ENCODE results near the gene ATXN10.

Gene ATXN10

DNA sequence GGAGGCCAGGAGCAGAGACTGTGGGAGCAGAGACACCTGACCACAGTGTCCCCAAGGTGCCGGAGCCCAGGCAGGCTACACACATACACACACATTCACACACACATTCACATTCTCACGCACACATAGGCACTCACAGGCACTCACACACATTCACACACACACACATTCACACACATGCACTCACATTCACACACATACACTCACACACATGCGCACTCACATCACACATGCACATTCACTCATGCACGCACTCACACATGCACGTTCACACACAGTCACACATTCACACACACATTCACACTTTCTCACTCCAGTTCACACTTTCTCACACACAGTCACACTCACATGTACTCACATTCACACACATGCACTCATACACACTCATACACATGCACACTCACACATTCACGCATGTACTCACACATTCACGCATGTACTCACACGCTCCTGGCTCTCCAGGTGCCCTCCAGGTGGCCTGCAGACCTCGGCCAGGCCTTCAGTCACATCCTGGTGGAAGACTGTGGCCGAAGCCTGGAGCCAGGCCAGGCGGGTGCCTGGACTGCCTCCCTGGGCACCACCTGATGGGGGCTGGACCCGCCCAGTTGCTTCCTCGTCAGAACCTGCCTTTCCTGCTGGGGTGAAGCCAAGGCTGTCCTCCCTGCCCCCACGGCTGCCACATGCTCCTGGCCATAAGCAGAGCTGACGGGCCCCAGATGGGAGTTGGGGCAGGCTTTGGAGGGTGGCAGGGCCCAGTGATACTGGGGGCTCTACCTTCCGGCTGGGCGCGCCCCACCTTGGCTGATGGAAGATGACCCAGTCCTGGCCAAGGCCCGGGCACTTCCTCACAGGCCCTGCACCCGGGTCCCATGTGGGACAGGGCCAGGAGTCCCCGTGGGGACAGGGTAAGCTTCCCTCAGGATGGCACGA lies 215.8 kb downstream of the ATXN10 start:
- no peak overlapping the region for H3K9ac ChIP-seq (ENCODE audit: low read depth, low read length)
- H3K4me1 ChIP-seq (ENCODE audit: insufficient read depth, low read length) = no peaks in the 10 kb centered on the region
- no peaks in the 10 kb centered on the region for H3K9me3 ChIP-seq (ENCODE audit: control insufficient read depth, insufficient read depth, low read length)
- no peaks in the 10 kb centered on the region for H3K36me3 ChIP-seq (ENCODE audit: insufficient read depth, low read length)

DNA sequence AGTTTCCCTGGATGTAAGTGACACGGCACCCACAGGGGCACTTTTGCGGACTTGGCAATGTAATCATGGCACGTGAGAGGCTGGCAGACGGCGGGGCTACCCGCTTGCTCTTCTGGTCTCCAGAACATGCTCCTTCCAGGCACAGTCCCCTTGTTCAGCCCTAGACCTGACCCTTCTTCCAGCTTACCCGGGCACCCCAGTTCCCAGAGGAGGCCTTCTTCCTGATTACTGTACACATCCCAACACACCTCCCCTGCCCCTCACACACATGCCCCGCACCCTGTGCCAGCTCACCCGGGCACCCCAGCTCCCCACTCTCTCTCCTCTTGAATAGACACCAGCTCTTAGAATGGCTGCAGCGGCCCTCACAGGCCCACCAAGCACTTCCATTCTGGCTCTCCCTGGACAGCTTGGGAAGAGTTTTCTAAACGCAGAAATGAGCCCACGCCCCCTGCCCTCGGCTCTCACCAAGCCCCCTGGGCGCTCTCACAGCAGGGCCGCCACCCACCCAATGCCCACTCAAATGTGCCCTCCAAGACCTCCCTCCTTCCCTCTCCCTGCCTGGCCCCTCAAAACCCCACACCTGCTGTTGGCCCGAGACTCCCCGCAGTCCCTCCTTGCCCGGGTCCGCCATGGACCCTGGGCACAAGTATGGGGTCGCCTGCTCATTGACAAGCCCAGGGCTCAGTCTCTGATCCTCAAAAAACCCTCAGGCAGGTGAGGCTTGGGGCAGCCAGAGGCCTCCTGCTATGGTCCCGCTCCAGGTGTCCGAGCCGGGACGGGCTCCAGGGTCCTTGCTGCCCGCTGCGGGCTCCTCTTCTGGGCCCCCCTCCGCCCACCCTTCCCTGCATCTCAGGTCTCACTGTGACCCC lies 216.8 kb downstream of the ATXN10 start:
- no peak overlapping the region for H3K9ac ChIP-seq (ENCODE audit: low read depth, low read length)
- no peaks in the 10 kb centered on the region for H3K9me3 ChIP-seq (ENCODE audit: control insufficient read depth, insufficient read depth, low read length)
- no peaks in the 10 kb centered on the region for H3K36me3 ChIP-seq (ENCODE audit: insufficient read depth, low read length)
- no peaks in the 10 kb centered on the region for H3K4me1 ChIP-seq (ENCODE audit: insufficient read depth, low read length)

DNA sequence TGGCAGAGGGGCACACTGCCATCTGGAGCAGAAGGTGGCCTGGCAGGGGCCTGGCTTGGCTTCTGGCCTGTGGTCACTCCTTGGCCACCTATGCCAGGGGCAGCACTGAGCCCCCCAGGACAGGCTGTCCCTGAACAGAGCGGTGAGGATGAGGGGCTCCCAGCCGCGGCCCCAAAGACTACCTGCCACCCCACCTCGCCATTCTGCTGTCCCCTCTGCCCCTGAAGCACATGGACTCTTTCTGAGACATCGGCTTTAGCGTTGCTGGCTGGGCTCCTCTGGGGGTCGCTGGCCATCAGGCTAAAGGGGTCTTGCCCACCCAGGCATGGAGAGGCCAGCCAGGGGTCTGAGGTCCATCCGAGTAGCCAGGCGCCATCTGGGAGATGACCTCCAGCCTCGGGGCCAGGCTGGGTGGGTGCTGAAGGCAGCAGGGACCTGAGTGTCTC lies 217.5 kb downstream of the ATXN10 start:
- Histone ChIP-seq H3K9ac (ENCODE audit: low read depth, low read length) (no peak overlapping the region), H3K36me3 (ENCODE audit: insufficient read depth, low read length) (no peaks in the 10 kb centered on the region), H3K9me3 (ENCODE audit: control insufficient read depth, insufficient read depth, low read length) (no peaks in the 10 kb centered on the region), H3K4me1 (ENCODE audit: insufficient read depth, low read length) (no peaks in the 10 kb centered on the region)

DNA sequence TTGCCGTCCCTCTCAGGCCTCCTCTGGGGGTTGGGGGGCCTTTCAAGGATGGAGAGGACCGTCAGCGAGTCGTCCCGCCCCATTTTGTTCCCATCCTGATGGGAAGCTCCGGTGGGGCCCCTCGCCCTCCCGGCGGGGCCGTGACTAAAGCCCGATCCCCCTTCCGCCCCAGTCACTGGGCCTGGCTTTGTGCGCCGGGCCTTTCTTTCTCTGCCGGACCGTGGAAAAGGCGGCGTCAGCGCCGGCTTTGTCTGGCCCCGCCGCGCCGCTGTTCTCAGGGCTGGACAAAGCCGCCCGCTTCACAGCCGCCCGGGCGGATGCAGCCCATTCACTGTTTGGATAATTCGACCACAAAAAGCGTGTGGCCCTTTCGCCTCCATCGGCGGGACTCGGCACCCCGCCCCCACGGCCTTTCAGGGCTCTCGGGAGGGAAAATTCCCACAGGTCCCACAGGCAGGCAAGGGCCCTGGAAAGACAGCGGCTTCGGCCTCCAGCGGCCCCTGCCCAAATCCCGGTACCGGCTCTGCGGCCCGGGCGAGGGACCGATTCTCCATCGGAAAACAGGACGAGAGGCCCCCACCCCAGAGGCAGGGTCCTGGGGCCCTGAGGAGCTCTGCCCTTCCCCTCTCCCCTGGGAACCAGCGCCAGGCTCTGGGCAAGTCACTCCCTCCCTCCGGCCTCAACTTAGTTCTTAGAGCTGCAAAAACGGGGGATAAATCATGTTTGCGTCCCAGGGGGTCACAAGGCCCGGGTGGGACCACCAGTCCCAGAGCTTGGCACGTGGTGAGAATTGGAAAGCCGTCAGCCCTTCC lies 218.1 kb downstream of the ATXN10 start:
- no peaks in the 10 kb centered on the region for H3K36me3 ChIP-seq (ENCODE audit: insufficient read depth, low read length)

DNA sequence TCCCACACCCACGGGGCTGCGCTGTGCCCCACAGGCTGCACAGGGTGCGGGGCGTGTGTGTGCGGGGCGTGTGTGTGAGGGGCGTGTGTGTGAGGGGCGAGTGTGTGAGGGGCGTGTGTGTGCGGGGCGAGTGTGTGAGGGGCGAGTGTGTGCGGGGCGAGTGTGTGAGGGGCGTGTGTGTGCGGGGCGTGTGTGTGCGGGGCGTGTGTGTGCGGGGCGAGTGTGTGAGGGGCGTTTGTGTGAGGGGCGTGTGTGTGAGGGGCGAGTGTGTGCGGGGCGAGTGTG lies 218.7 kb downstream of the ATXN10 start:
- H3K9ac ChIP-seq (ENCODE audit: low read depth, low read length) = no peak overlapping the region
- H3K36me3 ChIP-seq (ENCODE audit: insufficient read depth, low read length) = no peaks in the 10 kb centered on the region
- no peaks in the 10 kb centered on the region for H3K9me3 ChIP-seq (ENCODE audit: control insufficient read depth, insufficient read depth, low read length)
- H3K4me1 ChIP-seq (ENCODE audit: insufficient read depth, low read length) = no peaks in the 10 kb centered on the region

More for the DNA sequence above, 218.1 kb downstream of the ATXN10 start:
- Histone ChIP-seq H3K9me3 (ENCODE audit: control insufficient read depth, insufficient read depth, low read length) (no peaks in the 10 kb centered on the region), H3K4me1 (ENCODE audit: insufficient read depth, low read length) (no peaks in the 10 kb centered on the region), H3K9ac (ENCODE audit: low read depth, low read length) (no peak overlapping the region)

DNA sequence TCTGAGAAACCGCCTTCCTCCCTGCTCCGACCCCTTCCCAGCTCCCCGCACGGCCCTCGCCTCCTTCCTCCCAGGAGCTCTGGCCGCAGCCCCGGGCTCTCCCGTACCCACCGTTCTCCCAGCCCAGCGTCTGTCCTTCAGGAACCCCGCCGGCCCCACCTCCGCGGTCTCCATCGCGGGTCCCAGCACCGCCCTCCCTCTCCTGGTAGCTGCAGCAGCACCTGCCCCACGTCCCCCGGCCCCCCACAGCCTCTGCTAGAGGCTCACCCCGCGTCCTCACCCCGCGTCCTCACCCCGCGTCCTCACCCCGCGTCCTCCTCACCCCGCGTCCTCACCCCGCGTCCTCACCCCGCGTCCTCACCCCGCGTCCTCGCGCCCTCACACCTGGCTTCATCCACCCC lies 219.4 kb downstream of the ATXN10 start:
- H3K9ac ChIP-seq (ENCODE audit: low read depth, low read length) = no peak overlapping the region
- H3K9me3 ChIP-seq (ENCODE audit: control insufficient read depth, insufficient read depth, low read length) = no peaks in the 10 kb centered on the region
- no peaks in the 10 kb centered on the region for H3K36me3 ChIP-seq (ENCODE audit: insufficient read depth, low read length)
- no peaks in the 10 kb centered on the region for H3K4me1 ChIP-seq (ENCODE audit: insufficient read depth, low read length)

DNA sequence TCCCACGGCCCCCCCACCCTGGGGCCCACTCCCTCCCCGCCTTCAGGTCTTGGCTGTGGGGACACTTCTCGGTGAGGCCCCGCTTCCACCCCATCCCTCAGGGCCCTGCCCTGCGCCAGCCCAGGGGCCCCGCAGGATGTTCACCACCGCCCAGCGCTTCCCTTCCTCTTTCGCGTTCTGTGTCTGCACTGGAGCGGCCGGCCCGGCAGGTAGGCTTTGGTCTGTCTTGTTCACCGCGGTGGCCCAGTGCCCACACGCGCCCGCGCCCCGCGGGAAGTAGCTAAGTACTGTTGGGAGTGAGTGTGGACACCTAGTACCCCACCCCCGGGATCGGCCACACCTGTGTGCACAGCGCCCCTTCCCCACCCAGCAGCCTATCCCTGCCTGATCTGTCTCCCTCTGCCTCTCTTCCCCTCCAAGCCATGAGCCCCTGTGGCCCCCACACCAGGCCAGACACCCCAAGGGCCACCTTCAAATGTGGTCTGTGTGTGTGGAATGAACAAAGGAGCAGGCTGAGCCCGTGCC lies 219.9 kb downstream of the ATXN10 start:
- Histone ChIP-seq H3K9me3 (ENCODE audit: control insufficient read depth, insufficient read depth, low read length) (no peaks in the 10 kb centered on the region), H3K36me3 (ENCODE audit: insufficient read depth, low read length) (no peaks in the 10 kb centered on the region), H3K9ac (ENCODE audit: low read depth, low read length) (no peak overlapping the region), H3K4me1 (ENCODE audit: insufficient read depth, low read length) (no peaks in the 10 kb centered on the region; the same call in 1 of the 2 replicates)

DNA sequence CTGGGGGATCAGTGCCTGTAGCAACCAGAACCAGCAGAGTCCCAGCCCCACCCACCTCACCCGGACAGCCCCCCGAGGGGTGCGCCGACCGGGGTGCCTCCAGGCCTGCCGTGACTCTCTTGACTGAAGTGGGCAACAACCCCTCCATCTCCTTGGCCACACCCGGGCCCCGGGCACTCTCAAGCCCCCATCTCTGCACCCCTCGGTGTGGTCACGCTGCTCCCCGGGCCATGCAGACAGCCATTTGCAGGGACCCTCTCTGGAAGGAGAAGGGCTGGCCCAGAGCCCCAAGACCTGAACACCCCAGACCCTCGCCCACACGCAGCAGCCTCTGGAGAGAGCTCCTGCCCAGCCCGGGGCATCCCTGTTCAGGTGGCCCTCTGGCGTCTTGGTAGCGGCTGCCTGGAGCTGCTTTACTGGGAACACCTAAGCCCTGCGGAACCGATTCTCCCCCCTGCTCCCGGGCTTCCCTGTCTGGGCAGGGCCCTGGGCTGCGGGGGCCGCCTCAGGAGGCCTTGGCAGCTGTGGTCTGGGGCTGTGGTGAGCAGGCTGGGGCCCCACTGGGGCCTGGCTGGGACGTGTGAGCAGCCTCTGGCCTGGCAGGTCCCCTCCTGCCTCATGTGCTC lies 220.5 kb downstream of the ATXN10 start:
- Histone ChIP-seq H3K36me3 (ENCODE audit: insufficient read depth, low read length) (no peaks in the 10 kb centered on the region), H3K9me3 (ENCODE audit: control insufficient read depth, insufficient read depth, low read length) (no peaks in the 10 kb centered on the region), H3K4me1 (ENCODE audit: insufficient read depth, low read length) (no peaks in the 10 kb centered on the region; the same call in 1 of the 2 replicates), H3K9ac (ENCODE audit: low read depth, low read length) (no peak overlapping the region)

DNA sequence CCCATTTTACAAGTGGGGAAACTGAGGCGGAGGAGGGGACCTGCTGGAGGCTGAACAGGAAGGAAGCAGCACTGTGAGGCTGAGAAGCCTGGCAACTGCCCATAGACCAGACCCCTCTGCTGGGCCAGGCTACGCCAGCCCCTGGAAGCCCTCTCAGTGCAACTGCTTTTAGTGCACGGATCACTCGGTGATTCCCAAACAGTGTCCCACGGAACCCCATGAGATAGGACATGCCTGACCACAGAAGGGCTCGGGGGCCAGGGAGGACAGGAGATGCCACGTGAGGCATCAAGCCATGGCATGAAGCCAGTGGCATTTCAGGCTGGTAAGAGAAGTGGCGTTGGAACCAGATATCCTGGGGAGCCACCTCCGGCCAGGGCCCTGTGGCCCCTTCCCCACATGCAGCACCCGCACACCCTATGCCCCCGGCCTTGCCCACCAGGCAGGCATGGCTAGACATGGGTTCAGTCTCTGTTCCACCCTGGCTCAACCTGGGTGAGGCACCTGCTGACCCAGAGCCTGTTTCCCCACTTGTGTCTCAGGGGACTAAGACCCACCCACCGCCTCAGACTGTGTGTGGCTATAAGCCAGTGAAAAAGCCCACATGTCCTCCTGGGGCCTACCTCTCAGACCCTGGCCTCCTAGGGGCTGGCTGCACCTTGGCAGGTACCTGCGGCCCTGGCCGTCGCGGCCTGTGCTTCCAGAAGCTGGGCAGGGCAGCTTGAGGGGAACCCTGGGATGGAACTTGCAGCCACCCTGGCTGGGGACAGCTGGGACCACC lies 221.2 kb downstream of the ATXN10 start:
- no peaks in the 10 kb centered on the region for H3K9me3 ChIP-seq (ENCODE audit: control insufficient read depth, insufficient read depth, low read length)
- no peaks in the 10 kb centered on the region; the same call in 1 of the 2 replicates for H3K4me1 ChIP-seq (ENCODE audit: insufficient read depth, low read length)
- H3K9ac ChIP-seq (ENCODE audit: low read depth, low read length) = no peak overlapping the region
- no peaks in the 10 kb centered on the region for H3K36me3 ChIP-seq (ENCODE audit: insufficient read depth, low read length)

DNA sequence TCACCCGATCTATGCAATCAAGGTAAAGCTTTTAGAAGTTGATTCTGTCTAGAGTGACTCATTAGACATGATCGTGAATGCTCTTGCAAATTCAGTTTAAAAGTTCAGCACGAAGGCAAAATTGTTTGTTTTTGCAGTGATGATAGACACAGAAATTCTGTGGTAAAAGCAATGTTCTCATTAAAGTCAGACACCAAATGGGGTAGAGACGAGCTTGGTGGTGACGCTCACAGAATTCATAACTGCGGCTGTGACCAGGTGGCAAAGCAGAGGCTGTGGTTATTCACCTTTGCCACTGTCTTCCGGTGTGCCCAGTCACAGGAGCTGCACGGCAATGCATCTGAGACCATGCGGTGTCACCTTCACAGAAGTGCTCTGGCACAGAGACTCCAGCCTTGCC lies 221.9 kb downstream of the ATXN10 start:
- no peaks in the 10 kb centered on the region for H3K36me3 ChIP-seq (ENCODE audit: insufficient read depth, low read length)
- no peak overlapping the region for H3K9ac ChIP-seq (ENCODE audit: low read depth, low read length)
- H3K9me3 ChIP-seq (ENCODE audit: control insufficient read depth, insufficient read depth, low read length) = no peaks in the 10 kb centered on the region
- no peaks in the 10 kb centered on the region; the same call in 1 of the 2 replicates for H3K4me1 ChIP-seq (ENCODE audit: insufficient read depth, low read length)

Data from ES-I3 (cell line).